WTC11 (cell line): ENCODE data around the gene LORICRIN.

Experiments
- ARID4B ChIP-seq: sonication (generic); formaldehyde crosslinking; IDR thresholded peaks from 2 replicates; pipeline ENCODE4 v1.8.0; 2023; ENCODE audit warnings: missing genetic modification reagents, mild to moderate bottlenecking, borderline replicate concordance
- ATF3 ChIP-seq: sonication (generic); formaldehyde crosslinking; conservative IDR thresholded peaks from 2 replicates; pipeline ENCODE4 v1.8.1; 2022; ENCODE audit warnings: mild to moderate bottlenecking, missing genetic modification reagents
- CREB1 ChIP-seq: sonication (generic); formaldehyde crosslinking; IDR thresholded peaks from 2 replicates; pipeline ENCODE4 v1.8.0; 2023; ENCODE audit warnings: mild to moderate bottlenecking, missing genetic modification reagents
- CREM ChIP-seq: sonication (generic); formaldehyde crosslinking; IDR thresholded peaks from 2 replicates; pipeline ENCODE4 v1.8.1; 2022; ENCODE audit warnings: mild to moderate bottlenecking, missing genetic modification reagents, moderate library complexity
- CTCF ChIP-seq: fragments of 200-600 bp; IDR thresholded peaks from 2 replicates; pipeline ENCODE4 v1.8.0; 2022; ENCODE audit warnings: antibody characterized with exemption
- E2F4 ChIP-seq: sonication (generic); formaldehyde crosslinking; IDR thresholded peaks from 2 replicates; pipeline ENCODE4 v1.8.1; 2022; ENCODE audit warnings: low read depth, mild to moderate bottlenecking, moderate library complexity, missing genetic modification reagents, borderline replicate concordance
- ERG ChIP-seq: fragments of 250-450 bp; sonication (Bioruptor Pico); IDR thresholded peaks from 2 replicates; pipeline ENCODE4 v1.8.0; 2021; ENCODE audit warnings: mild to moderate bottlenecking
- ESRRA ChIP-seq: sonication (generic); formaldehyde crosslinking; IDR thresholded peaks from 2 replicates; pipeline ENCODE4 v1.8.1; 2022; ENCODE audit warnings: mild to moderate bottlenecking, missing genetic modification reagents, borderline replicate concordance
- MAX ChIP-seq: sonication (generic); formaldehyde crosslinking; IDR thresholded peaks from 2 replicates; pipeline ENCODE4 v1.8.0; 2022; ENCODE audit warnings: mild to moderate bottlenecking, missing genetic modification reagents
- NFYB ChIP-seq: sonication (generic); formaldehyde crosslinking; conservative IDR thresholded peaks from 2 replicates; pipeline ENCODE4 v1.8.0; 2022; ENCODE audit warnings: low read depth, missing genetic modification reagents
- USF1 ChIP-seq: sonication (generic); formaldehyde crosslinking; IDR thresholded peaks from 2 replicates; pipeline ENCODE4 v1.8.0; 2022; ENCODE audit warnings: mild to moderate bottlenecking, missing genetic modification reagents
- USF2 ChIP-seq: sonication (generic); formaldehyde crosslinking; IDR thresholded peaks from 2 replicates; pipeline ENCODE4 v1.8.1; 2023; ENCODE audit warnings: mild to moderate bottlenecking, missing genetic modification reagents, moderate library complexity
- ZNF219 ChIP-seq: sonication (generic); formaldehyde crosslinking; IDR thresholded peaks from 2 replicates; pipeline ENCODE4 v1.8.0; 2023; ENCODE audit warnings: missing genetic modification reagents, mild to moderate bottlenecking, borderline replicate concordance
- ZNF671 ChIP-seq: fragments of 250-450 bp; sonication (Bioruptor Pico); IDR thresholded peaks from 2 replicates; pipeline ENCODE4 v1.8.0; 2021; ENCODE audit warnings: mild to moderate bottlenecking

GRCh38 chr1:153251562-153251961 lies 7.9 kb upstream of the LORICRIN start:
- TF ChIP-seq CTCF (no peak), CREM (CRISPR knock-in tag) (no peak), E2F4 (CRISPR knock-in tag) (no peak), USF1 (CRISPR knock-in tag) (no peak), NFYB (CRISPR knock-in tag) (no peak), CREB1 (CRISPR knock-in tag) (no peak), ZNF219 (CRISPR knock-in tag) (no peak), ESRRA (CRISPR knock-in tag) (no peak), USF2 (CRISPR knock-in tag) (no peak), MAX (CRISPR knock-in tag) (no peak), ARID4B (CRISPR knock-in tag) (no peak), ATF3 (no peak), ZNF671 (CRISPR knock-in tag) (no peak), ERG (CRISPR knock-in tag) (no peak)
